Neural cell (in vitro differentiated cells): ENCODE measurements around the gene CAV2. TPM values are rescaled to one million over a fixed set of nuclear protein-coding genes. Genes with fewer than 3 reads are reported as not detected.

Source experiments
- H2AFZ ChIP-seq: fragments of 200-600, 300-800 bp; sonication (generic), shearing (Covaris generic); 2 replicates; pipeline ENCODE4 v1.6.0; 2014; ENCODE audit warnings: low read depth, mild to moderate bottlenecking, antibody characterized with exemption, low read length, moderate library complexity
- H3F3A ChIP-seq: fragments of 200-600 bp; shearing (Covaris generic); 2 replicates; pipeline ENCODE4 v1.6.1; 2016; ENCODE audit warnings: mild to moderate bottlenecking, moderate library complexity, mixed read lengths, antibody characterized with exemption, low read length; ENCODE audit not compliant: insufficient read depth, poor library complexity, severe bottlenecking
- H3K27ac ChIP-seq: fragments of 200-600, 300-800 bp; sonication (generic), shearing (Covaris generic); 2 replicates; pipeline ENCODE4 v1.5.1; 2014; ENCODE audit warnings: mild to moderate bottlenecking, low read length, moderate library complexity
- H3K27me3 ChIP-seq: fragments of 300-800, 200-600 bp; sonication (generic), shearing (Covaris generic); 2 replicates; pipeline ENCODE4 v1.6.0; 2014; ENCODE audit warnings: mild to moderate bottlenecking, low read depth, low read length, moderate library complexity; ENCODE audit not compliant: insufficient read depth
- H3K36me3 ChIP-seq: fragments of 300-800, 200-600 bp; sonication (generic), shearing (Covaris generic); 2 replicates; pipeline ENCODE4 v1.5.1; 2014; ENCODE audit warnings: mild to moderate bottlenecking, antibody characterized with exemption, low read length, moderate library complexity; ENCODE audit not compliant: insufficient read depth
- H3K4me2 ChIP-seq: fragments of 300-800, 200-600 bp; sonication (generic), shearing (Covaris generic); 2 replicates; pipeline ENCODE4 v1.6.0; 2014; ENCODE audit warnings: mild to moderate bottlenecking, low read length
- H3K4me3 ChIP-seq: fragments of 300-800, 200-600 bp; sonication (generic), shearing (Covaris generic); 2 replicates; pipeline ENCODE4 v1.5.1; 2014; ENCODE audit warnings: mild to moderate bottlenecking, low read length, moderate library complexity
- H3K79me2 ChIP-seq: fragments of 200-600 bp; shearing (Covaris generic); replicated peaks from 2 replicates; pipeline ENCODE4 v1.6.0; 2014; ENCODE audit warnings: mild to moderate bottlenecking, low read length, moderate library complexity; ENCODE audit not compliant: insufficient read depth
- H3K9ac ChIP-seq: fragments of 300-800, 200-600 bp; sonication (generic), shearing (Covaris generic); 2 replicates; pipeline ENCODE4 v1.6.1; 2016; ENCODE audit warnings: mild to moderate bottlenecking, low read length, mixed read lengths
- H3K9me2 ChIP-seq: fragments of 200-600 bp; shearing (Covaris generic); 2 replicates; pipeline ENCODE4 v1.6.1; 2016; ENCODE audit warnings: mild to moderate bottlenecking, low read length, mixed read lengths; ENCODE audit not compliant: insufficient read depth
- H3K9me3 ChIP-seq: fragments of 200-600, 300-800 bp; sonication (generic), shearing (Covaris generic); 2 replicates; pipeline ENCODE4 v1.6.1; 2016; ENCODE audit warnings: mild to moderate bottlenecking, mixed run types, low read length, moderate library complexity, mixed read lengths
- H4K20me1 ChIP-seq: fragments of 200-600 bp; shearing (Covaris generic); 2 replicates; pipeline ENCODE4 v1.6.1; 2016; ENCODE audit warnings: mild to moderate bottlenecking, mixed run types; ENCODE audit not compliant: insufficient read depth
- CTCF ChIP-seq: fragments of 450-650 bp; IDR thresholded peaks from 2 replicates; pipeline ENCODE4 v1.5.1; 2014; ENCODE audit warnings: antibody characterized with exemption, mild to moderate bottlenecking, moderate library complexity; ENCODE audit not compliant: poor library complexity, severe bottlenecking
- EP300 ChIP-seq: fragments of 450-650 bp; conservative IDR thresholded peaks from 2 replicates; pipeline ENCODE4 v1.6.1; 2014; ENCODE audit warnings: antibody characterized with exemption, mild to moderate bottlenecking, moderate library complexity; ENCODE audit not compliant: poor library complexity, severe bottlenecking
- EZH2 ChIP-seq: fragments of 200-600, 300-800 bp; shearing (Covaris generic), sonication (generic); IDR thresholded peaks from 2 replicates; pipeline ENCODE4 v1.6.1; 2014; ENCODE audit warnings: antibody characterized with exemption, low read length, borderline replicate concordance, mild to moderate bottlenecking; ENCODE audit not compliant: insufficient read depth, poor library complexity, severe bottlenecking
- MXI1 ChIP-seq: fragments of 450-650 bp; conservative IDR thresholded peaks from 2 replicates; pipeline ENCODE4 v1.6.1; 2014; ENCODE audit warnings: antibody characterized with exemption, mild to moderate bottlenecking; ENCODE audit not compliant: poor library complexity, severe bottlenecking
- POLR2AphosphoS5 ChIP-seq: IDR thresholded peaks from 2 replicates; pipeline ENCODE4 v1.6.1; 2012
- RAD21 ChIP-seq: fragments of 450-650 bp; conservative IDR thresholded peaks from 2 replicates; pipeline ENCODE4 v1.6.1; 2014; ENCODE audit warnings: antibody characterized with exemption, mild to moderate bottlenecking, moderate library complexity
- REST ChIP-seq: IDR thresholded peaks from 2 replicates; pipeline ENCODE4 v1.6.1; 2012; ENCODE audit warnings: borderline replicate concordance
- SMC3 ChIP-seq: fragments of 450-650 bp; conservative IDR thresholded peaks from 2 replicates; pipeline ENCODE4 v1.6.1; 2014; ENCODE audit warnings: antibody characterized with exemption, mild to moderate bottlenecking, moderate library complexity; ENCODE audit not compliant: poor library complexity
- TAF1 ChIP-seq: IDR thresholded peaks from 2 replicates; pipeline ENCODE4 v1.6.1; 2012; ENCODE audit warnings: low read depth
- polyA plus RNA-seq: library from polyadenylated mRNA; depleted of rRNA; stranded (reverse); fragments of >200 nt; gene quantifications from 2 replicates; pipeline ENCODE4 v1.2.3, GENCODE V29; 2014

CAV2 gene
- polyA plus RNA-seq, 1 donor from 2014 or later = not detected

- H3F3A ChIP-seq = no peaks in the 10 kb centered on the region
- no peaks in the 10 kb centered on the region for H3K27me3 ChIP-seq
- H4K20me1 ChIP-seq = no peaks in the 10 kb centered on the region
- no peak overlapping the region for H3K4me3 ChIP-seq
- no peak overlapping the region for H3K4me2 ChIP-seq
- no peaks in the 10 kb centered on the region for H3K36me3 ChIP-seq
- H2AFZ ChIP-seq = no peak overlapping the region
- no peaks in the 10 kb centered on the region for H3K9me2 ChIP-seq
- H3K9me3 ChIP-seq = no peaks in the 10 kb centered on the region
- no peaks in the 10 kb centered on the region for H3K79me2 ChIP-seq
- no peak overlapping the region for H3K9ac ChIP-seq
- H3K27ac ChIP-seq = no peak overlapping the region
- TF ChIP-seq EZH2 = no peak
- no peak for TF ChIP-seq SMC3
- TF ChIP-seq POLR2AphosphoS5 = no peak
- TF ChIP-seq RAD21 = no peak
- no peak for TF ChIP-seq EP300
- no peak for TF ChIP-seq REST
- no peak for TF ChIP-seq MXI1
- no peak for TF ChIP-seq TAF1
Measured at GRCh38 chr7:116511552-116512519, 12.3 kb downstream of the CAV2 start.

- Histone ChIP-seq H3K9ac (no peak overlapping the region), H3K27ac (no peak overlapping the region)
Measured at GRCh38 chr7:116512520-116513188, 13.1 kb downstream of the CAV2 start.

More at GRCh38 chr7:116512520-116513188, 13.1 kb downstream of the CAV2 start:
- no peaks in the 10 kb centered on the region for H3K79me2 ChIP-seq
- H4K20me1 ChIP-seq = no peaks in the 10 kb centered on the region
- H3K4me3 ChIP-seq = no peak overlapping the region
- no peaks in the 10 kb centered on the region for H3K36me3 ChIP-seq
- no peaks in the 10 kb centered on the region for H3K9me2 ChIP-seq
- no peaks in the 10 kb centered on the region for H3F3A ChIP-seq
- H3K4me2 ChIP-seq = no peak overlapping the region
- no peak overlapping the region for H2AFZ ChIP-seq
- TF ChIP-seq POLR2AphosphoS5 (no peak), SMC3 (no peak), RAD21 (no peak), REST (no peak), EP300 (no peak), TAF1 (no peak), EZH2 (no peak), MXI1 (no peak), CTCF (no peak)
- H3K9me3 ChIP-seq = no peaks in the 10 kb centered on the region
- no peaks in the 10 kb centered on the region for H3K27me3 ChIP-seq
